IPS-15b (cell line): ENCODE measurements around the gene MT1E.

Experiments
- H3K27me3 ChIP-seq: one replicate; pipeline ENCODE4 v1.6.1; 2013; ENCODE audit warnings: low read length; ENCODE audit not compliant: control insufficient read depth, insufficient read depth
- H3K36me3 ChIP-seq: one replicate; pipeline ENCODE4 v1.6.1; 2013; ENCODE audit warnings: low read length; ENCODE audit not compliant: control insufficient read depth, insufficient read depth
- H3K4me1 ChIP-seq: one replicate; pipeline ENCODE4 v1.6.1; 2013; ENCODE audit warnings: mild to moderate bottlenecking, low read length; ENCODE audit not compliant: control insufficient read depth, insufficient read depth
- H3K4me3 ChIP-seq: one replicate; pipeline ENCODE4 v1.5.1; 2013; ENCODE audit warnings: low read depth, low read length
- H3K9ac ChIP-seq: one replicate; pipeline ENCODE4 v1.6.1; 2013; ENCODE audit warnings: low read depth, mild to moderate bottlenecking, low read length
- H3K9me3 ChIP-seq: one replicate; pipeline ENCODE4 v1.6.1; 2013; ENCODE audit warnings: mild to moderate bottlenecking, low read length; ENCODE audit not compliant: control insufficient read depth, insufficient read depth

MT1E gene

GRCh38 chr16:56631197-56631596 lies 5.6 kb downstream of the MT1E start:
- no peak overlapping the region for H3K4me3 ChIP-seq
- no peaks in the 10 kb centered on the region for H3K4me1 ChIP-seq
- no peaks in the 10 kb centered on the region for H3K36me3 ChIP-seq
- peaks cover 96% of the 10 kb centered on the region for H3K27me3 ChIP-seq
- no peak overlapping the region for H3K9ac ChIP-seq
- H3K9me3 ChIP-seq: no peaks in the 10 kb centered on the region

GRCh38 chr16:56631832-56632155 lies 6.2 kb downstream of the MT1E start:
- no peaks in the 10 kb centered on the region for H3K9me3 ChIP-seq
- H3K4me1 ChIP-seq: no peaks in the 10 kb centered on the region
- peak overlapping the region; percentile 43 for H3K4me3 ChIP-seq
- H3K9ac ChIP-seq: no peak overlapping the region
- peaks cover 96% of the 10 kb centered on the region for H3K27me3 ChIP-seq
- no peaks in the 10 kb centered on the region for H3K36me3 ChIP-seq

- H3K27me3 ChIP-seq: peaks cover 96% of the 10 kb centered on the region
These were observed 6.7 kb downstream of the MT1E start, which contains the start of gene MT1M for GRCh38 chr16:56632156-56632847. Gene MT1M, plus strand, starts transcription at chr16:56632659. Its CDS starts 73 bp downstream, at chr16:56632732.

GRCh38 chr16:56632848-56633365 lies 7.3 kb downstream of the MT1E start:
- H3K9me3 ChIP-seq: no peaks in the 10 kb centered on the region
- H3K36me3 ChIP-seq: no peaks in the 10 kb centered on the region
- H3K4me3 ChIP-seq: peak overlapping the region; percentile 43
- H3K9ac ChIP-seq: no peak overlapping the region
- H3K27me3 ChIP-seq: peaks cover 99% of the 10 kb centered on the region
- no peaks in the 10 kb centered on the region for H3K4me1 ChIP-seq

More at GRCh38 chr16:56632156-56632847, 6.7 kb downstream of the MT1E start, which contains the start of gene MT1M:
- Histone ChIP-seq H3K9me3 (no peaks in the 10 kb centered on the region), H3K4me1 (no peaks in the 10 kb centered on the region), H3K9ac (no peak within 1 kb of the TSS), H3K4me3 (peak within 1 kb of the TSS; percentile 43), H3K36me3 (no peaks in the 10 kb centered on the region)

- Histone ChIP-seq H3K9me3 (no peaks in the 10 kb centered on the region), H3K27me3 (peaks cover 100% of the 10 kb centered on the region), H3K4me1 (no peaks in the 10 kb centered on the region), H3K4me3 (no peak overlapping the region), H3K36me3 (no peaks in the 10 kb centered on the region), H3K9ac (no peak overlapping the region)
These were observed 8.0 kb downstream of the MT1E start for GRCh38 chr16:56633535-56633934.

DNA sequence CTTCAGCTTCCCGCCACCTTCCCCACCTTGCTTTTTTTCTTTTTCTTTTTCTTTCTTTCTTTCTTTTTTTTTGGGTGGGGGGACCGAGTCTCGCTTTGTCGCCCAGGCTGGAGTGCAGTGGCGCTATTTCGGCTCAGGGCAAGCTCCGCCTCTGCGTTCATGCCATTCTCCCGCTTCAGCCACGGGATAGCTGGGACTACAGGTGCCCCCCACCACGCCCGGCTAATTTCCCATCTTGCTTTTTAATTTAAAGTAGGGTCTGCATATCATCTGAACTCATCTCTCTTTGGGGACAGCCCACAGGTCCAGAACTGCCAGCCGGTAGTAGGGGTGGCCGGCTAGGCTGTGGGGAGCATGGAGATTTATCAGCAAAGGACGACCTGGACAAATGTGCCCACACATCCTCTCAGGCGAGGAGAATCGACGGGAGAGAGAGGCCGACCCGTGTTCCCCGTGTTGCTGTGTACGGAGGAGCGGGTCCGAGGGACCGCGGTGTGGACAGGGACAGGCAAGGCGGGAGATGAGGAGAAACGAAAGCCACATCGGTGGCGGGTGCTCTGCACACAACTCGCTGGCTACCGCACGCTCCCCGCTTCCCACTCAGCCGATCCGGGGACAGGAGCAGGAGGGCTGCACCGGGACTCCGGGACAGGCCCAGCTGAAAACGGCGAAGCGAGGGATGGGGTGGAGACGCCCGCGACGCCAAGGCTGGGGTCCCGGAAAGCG lies 9.3 kb downstream of the MT1E start:
- Histone ChIP-seq H3K27me3 (peaks cover 100% of the 10 kb centered on the region), H3K4me1 (peaks cover 3% of the 10 kb centered on the region)

DNA sequence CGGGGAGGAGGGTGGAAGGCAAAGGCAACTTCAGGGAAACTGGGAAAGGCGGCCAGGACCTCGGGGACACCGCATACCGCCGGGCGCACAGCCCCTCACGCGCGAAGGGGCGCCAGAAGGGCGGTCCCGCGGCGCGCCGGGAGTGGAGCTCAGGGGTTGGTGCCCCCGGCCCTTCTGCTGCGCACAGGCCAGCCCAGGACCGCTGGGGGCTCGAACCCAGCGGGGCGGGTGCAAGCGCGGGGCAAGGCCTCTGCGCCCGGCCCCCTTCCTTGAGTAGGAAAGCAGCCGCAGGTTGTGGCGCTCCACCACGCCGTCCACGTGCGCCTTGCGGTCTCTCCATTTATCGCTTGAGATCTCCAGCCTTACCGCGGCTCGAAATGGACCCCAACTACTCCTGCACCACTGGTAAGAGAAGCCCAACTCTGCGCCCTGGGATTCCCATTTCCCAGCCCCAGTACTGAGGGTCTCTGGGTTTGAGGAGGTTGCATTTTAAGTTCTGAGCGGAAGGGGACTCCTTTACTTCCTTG lies 9.9 kb downstream of the MT1E start:
- Histone ChIP-seq H3K9me3 (no peaks in the 10 kb centered on the region), H3K27me3 (peaks cover 100% of the 10 kb centered on the region), H3K4me3 (peak overlapping the region; percentile 26), H3K9ac (no peak overlapping the region), H3K4me1 (peaks cover 3% of the 10 kb centered on the region), H3K36me3 (no peaks in the 10 kb centered on the region)

More for the DNA sequence above, 9.3 kb downstream of the MT1E start:
- no peaks in the 10 kb centered on the region for H3K9me3 ChIP-seq
- peak overlapping the region; percentile 26 for H3K4me3 ChIP-seq
- no peak overlapping the region for H3K9ac ChIP-seq
- H3K36me3 ChIP-seq: no peaks in the 10 kb centered on the region

DNA sequence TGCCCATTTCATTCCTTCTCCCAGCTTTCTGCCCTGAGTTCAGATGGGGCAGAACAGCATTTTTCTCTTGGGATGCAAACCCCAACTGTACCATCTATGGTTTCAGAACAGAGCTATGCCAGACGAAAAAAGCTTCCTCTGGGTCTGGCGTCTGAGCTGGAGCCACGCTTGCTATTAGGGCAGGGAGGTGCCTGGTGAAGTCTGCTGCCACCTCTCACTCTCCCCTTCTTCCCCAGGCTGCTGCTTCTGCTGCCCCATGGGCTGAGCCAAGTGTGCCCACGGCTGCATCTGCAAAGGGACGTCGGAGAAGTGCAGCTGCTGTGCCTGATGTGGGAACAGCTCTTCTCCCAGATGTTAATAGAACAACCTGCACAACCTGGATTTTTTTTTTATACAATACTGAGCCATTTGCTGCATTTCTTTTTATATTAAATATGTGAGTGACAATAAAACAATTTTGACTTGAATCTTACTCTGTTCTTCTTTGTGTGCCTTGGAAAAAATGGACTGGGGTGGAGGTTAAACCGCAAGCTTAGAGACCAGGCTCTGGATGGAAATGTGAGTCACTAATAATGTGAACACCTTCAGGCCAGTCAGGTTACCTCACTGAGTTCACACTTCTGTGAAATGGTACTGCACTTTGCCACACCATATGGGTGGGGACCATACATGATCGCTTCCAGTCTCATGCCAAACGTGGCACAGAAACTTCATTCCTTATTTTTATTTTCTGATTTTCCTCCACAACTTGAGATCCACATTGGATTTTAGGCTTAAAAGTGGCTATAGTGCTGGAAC lies 11.2 kb downstream of the MT1E start:
- Histone ChIP-seq H3K4me3 (peak overlapping the region; percentile 49), H3K9ac (no peak overlapping the region), H3K4me1 (peaks cover 3% of the 10 kb centered on the region), H3K27me3 (peaks cover 100% of the 10 kb centered on the region), H3K9me3 (no peaks in the 10 kb centered on the region), H3K36me3 (no peaks in the 10 kb centered on the region)

- Histone ChIP-seq H3K9me3 (no peaks in the 10 kb centered on the region), H3K4me3 (peak within 1 kb of the TSS; percentile 49), H3K36me3 (no peaks in the 10 kb centered on the region), H3K9ac (no peak within 1 kb of the TSS), H3K27me3 (peaks cover 100% of the 10 kb centered on the region), H3K4me1 (peaks cover 3% of the 10 kb centered on the region)
These were observed 12.5 kb downstream of the MT1E start, which contains the start of gene MT1A for GRCh38 chr16:56637814-56638750. Gene MT1A, plus strand, starts transcription at chr16:56638666. Its CDS starts 73 bp downstream, at chr16:56638739.

- H3K4me3 ChIP-seq: peak overlapping the region; percentile 49
- no peak overlapping the region for H3K9ac ChIP-seq
- no peaks in the 10 kb centered on the region for H3K9me3 ChIP-seq
- H3K36me3 ChIP-seq: no peaks in the 10 kb centered on the region
- peaks cover 100% of the 10 kb centered on the region for H3K27me3 ChIP-seq
- H3K4me1 ChIP-seq: peaks cover 6% of the 10 kb centered on the region
These were observed 13.5 kb downstream of the MT1E start for GRCh38 chr16:56639045-56639444.
